Measurements from ENCODE around the gene C7orf25.
"Not testable (repeated sequence)": the region's sequence is repeated elsewhere in the genome, so short reads cannot be mapped to it uniquely, and the experiment has no call there.

The C7orf25 gene

GRCh38 chr7:42929449-42929848 lies 17.6 kb upstream of the C7orf25 start:
- DNase-seq (ENCODE audit: low read depth), result no peak

DNA sequence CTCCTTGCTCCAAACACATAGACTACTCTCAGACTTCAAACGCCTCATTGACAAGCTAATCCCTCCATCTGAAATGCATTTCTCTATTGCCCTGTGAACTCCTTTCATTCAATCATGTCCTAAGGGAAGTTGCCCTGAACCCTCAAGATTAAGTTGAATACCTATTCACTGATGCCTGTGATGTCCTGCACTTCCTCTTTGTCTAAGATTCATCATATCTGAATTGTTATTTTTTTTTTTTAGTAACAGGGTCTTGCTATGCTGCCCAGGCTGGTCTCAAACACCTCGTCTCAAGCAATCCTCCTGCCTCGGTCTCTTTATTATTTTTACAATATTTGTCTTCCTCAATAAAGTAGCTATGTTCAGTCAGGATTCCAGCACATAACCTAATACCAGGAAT lies 16.9 kb upstream of the C7orf25 start:
- DNase-seq (ENCODE audit: low read depth), result no peak

DNA sequence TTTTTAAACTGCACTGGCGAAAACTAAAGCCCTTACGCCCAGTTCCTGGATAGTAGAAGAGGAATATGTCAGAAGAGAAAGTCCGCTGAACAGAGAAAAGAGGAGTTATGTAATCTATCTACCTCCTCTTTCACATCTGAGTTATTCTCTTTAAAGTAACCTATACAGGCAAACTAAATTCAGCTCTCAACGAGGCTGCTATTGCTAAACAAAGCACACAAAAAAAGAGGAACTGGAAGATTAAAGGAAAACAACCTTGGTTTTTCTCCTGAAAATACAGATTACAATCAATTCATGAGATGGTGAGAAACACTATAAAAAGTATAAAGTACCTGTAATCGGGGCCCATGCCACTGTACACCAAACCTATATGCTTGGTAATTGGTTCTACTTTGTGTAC lies 14.3 kb upstream of the C7orf25 start:
- no peak for DNase-seq (ENCODE audit: low read depth)

GRCh38 chr7:42925630-42926029 lies 13.8 kb upstream of the C7orf25 start:
- no peak for DNase-seq (ENCODE audit: low read depth)

DNA sequence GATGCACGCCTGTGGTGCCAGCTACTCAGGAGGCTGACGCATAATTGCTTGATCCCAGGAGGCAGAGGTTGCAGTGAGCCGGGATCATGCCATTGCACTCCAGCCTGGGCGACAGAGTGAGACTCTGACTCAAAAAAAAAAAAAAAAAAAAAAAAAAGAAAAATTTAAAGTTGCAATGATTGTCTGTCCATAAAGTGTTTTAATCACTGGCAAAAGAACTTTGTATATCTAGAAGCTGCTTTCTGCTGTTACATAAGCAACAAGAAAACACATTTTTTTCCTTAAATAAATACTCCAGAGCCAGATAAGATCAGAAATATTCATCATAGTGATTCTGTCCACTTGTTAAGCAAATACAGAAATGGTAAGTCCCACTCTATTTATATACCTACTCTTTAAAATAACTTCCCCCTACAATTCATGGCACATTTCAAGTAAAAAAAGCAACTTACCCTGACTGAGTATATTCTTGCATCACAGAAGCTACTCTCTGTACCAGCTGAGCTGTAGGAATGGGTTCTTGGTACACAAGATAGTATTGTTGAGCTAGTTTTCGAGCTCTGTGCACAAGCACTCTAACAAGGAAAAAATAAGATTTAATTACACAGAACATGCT lies 12.5 kb upstream of the C7orf25 start:
- DNase-seq (ENCODE audit: low read depth), result no peak

DNA sequence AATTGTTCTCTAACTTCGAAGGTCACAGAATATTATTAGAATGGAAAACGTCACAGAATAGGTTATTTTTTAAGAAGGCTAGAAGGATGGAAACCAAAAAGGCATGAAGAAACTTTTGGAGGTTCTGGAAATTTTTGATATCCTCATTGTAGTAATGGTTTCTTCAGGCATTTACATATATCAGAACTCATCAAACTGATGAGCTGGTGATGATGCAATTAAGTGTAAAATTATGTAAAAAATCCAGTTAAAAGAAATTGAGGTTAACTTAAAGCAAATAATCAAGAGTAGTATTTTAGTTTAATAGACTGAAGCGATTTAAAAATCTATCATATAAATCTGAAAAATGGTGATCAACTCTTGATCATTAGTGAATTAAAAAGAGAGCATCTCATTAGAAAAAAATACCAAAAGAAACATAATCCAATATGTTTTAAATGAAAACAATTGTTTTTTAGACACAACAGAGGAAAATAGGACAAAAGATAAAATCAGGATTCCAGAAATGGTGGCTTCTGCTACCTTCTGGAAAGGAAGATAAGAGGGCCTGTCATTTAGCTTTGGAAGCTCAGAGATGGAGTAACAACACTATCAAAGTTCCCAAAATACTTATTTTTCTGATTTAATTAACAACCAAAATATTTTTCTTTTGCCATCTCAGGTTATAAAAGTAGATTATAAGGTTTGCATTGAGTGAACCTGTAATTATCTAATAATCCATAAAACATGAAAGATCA lies 10.3 kb upstream of the C7orf25 start:
- no peak for DNase-seq (ENCODE audit: low read depth)

DNA sequence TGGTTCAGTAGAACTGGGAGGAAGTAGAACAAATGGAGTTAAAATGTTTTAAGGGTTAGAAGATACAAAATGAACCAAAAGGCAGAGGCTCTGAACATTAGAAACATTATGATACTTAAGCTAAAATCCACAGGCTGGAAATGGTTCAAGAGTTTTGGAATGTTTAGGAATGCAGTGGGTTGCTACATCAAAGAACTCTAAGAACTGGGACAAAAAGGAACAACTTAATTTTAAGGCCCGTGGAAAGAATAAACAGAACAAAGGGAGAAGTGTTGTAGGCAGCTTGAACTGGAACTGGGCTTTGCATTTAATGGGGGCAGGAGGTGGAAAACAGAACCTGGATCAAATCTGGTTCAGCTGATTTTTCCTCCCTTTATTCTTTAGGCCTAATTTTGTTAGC lies 3.5 kb upstream of the C7orf25 start:
- no peak for DNase-seq (ENCODE audit: low read depth)

GRCh38 chr7:42914421-42915045 lies 2.7 kb upstream of the C7orf25 start:
- no peak for DNase-seq (ENCODE audit: low read depth)

DNA sequence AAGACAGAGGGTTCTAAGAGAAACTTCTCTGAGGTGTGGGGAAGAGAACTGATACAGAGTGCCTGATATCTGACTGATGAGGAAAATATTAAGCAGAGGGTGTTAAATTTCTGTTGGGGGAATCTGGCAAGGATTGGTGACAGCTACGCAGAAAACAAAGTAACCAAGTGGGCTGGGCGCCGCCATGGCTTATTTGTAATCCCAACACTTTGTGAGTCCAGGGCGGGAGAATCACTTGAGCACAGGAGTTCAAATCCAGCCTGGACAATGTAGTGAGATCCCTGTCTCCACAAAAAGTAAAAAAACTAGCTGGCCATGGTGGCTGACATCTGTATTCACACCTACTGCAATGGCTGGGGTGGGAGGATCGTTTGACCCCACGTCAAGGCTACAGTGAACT lies 2.1 kb upstream of the C7orf25 start:
- no peak for DNase-seq (ENCODE audit: low read depth)

DNA sequence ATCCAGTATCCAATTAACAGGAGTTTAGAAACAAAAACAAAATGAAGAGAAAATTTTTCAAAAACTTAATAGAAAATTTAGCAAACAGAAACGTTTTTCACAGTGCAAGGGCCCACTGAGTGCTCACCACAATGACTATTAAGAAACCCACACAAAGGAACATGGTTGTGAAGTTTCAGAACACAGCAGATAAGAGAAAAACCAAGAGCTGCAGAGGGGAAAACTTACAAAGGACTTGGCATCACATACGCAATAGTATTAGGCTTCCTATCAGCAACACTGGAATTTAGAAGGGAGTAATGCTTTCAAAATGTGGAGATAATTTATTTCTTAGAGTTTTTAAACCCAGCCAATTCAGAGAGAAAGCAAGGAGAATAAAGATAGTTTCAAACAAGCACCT lies 1.7 kb upstream of the C7orf25 start:
- no peak for DNase-seq (ENCODE audit: low read depth)

GRCh38 chr7:42910306-42910705 lies 1.6 kb downstream of the C7orf25 start:
- DNase-seq (ENCODE audit: low read depth), result no peak

GRCh38 chr7:42907316-42907715 lies 4.6 kb downstream of the C7orf25 start:
- no peak for DNase-seq (ENCODE audit: low read depth)

- no peak for DNase-seq (ENCODE audit: low read depth)
Measured at GRCh38 chr7:42906181-42906580, 5.7 kb downstream of the C7orf25 start.

- no peak for DNase-seq (ENCODE audit: low read depth)
Measured at GRCh38 chr7:42902331-42902730, 9.5 kb downstream of the C7orf25 start.

GRCh38 chr7:42900842-42901241 lies 11.0 kb downstream of the C7orf25 start:
- no peak for DNase-seq (ENCODE audit: low read depth)

GRCh38 chr7:42893346-42894240 lies 18.3 kb downstream of the C7orf25 start:
- no peak for DNase-seq (ENCODE audit: low read depth)

- no peak for DNase-seq (ENCODE audit: low read depth)
Measured at GRCh38 chr7:42886893-42887505, 24.9 kb downstream of the C7orf25 start.

DNA sequence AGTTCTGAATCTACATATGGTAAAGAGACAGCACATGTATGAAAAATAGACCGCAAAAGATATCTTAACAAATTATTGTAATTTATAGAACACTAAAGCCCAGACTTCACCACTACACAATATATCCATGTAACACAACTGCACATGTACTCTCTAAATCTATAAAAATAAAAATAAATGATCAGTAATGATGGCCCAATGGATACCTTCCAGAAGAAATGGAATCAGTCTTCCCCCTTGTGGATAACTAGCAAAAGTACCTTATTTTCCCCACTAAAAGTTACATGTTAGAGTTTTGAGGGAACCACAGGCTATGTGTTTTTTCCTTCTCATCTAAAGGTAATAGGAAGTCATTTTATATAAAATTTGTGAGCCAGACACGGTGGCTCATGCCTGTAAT lies 25.7 kb downstream of the C7orf25 start:
- DNase-seq (ENCODE audit: low read depth), result no peak

DNA sequence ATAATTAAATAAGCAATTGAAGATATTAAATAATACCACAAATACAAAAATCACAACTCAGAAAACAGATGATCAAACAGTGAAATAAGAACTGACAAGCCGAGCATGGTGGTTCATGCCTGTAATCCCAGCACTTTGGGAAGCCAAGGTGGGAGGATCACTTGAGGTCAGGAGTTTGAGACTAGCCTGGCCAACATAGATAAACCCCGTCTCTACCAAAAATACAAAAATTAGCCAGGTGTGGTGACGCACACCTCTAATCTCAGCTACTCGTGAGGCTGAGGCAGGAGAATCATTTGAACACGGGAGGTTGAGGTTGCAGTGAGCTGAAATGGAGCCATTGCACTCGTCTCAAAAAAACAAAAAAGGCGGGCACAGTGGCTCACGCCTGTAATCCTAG lies 26.7 kb downstream of the C7orf25 start:
- DNase-seq (ENCODE audit: low read depth), result not testable (repeated sequence)

- DNase-seq (ENCODE audit: low read depth), result no peak
Measured at GRCh38 chr7:42883950-42884349, 27.9 kb downstream of the C7orf25 start.

- no peak for DNase-seq (ENCODE audit: low read depth)
Measured at GRCh38 chr7:42880392-42880791, 31.5 kb downstream of the C7orf25 start.

- DNase-seq (ENCODE audit: low read depth), result no peak
Measured at GRCh38 chr7:42878303-42878702, 33.6 kb downstream of the C7orf25 start.
